Measurements from ENCODE around the gene OR9I1.

The OR9I1 gene

DNA sequence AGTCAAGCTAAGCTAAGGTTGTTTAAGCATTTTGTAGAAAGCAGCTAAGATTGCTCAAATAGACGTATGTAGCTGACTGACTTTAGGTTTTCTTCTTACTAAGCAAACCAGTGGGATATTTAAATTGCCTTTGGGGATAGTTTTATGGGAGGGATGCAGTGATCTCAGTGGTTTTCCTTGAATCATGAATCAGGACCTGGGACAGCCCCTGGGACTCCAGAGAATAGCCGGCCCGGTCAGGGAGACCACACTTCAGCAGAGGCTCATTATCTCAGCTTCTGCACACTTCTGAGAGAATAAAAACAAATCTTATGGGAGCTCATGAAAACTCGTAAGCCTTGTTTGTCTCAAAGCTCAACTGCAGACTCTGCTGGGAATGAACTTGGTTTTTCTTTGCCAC, at the start of gene OR9I1:
Gene OR9I1 (minus strand): TSS at position 62 of the 400 bp plus-strand sequence. CDS start 6,086 bp downstream, outside the sequence.
- DNase-seq, result no peak

GRCh38 chr11:58165504-58166106, 40.3 kb upstream of the OR9I1 start:
- no peak for DNase-seq

GRCh38 chr11:58164990-58165389, 39.7 kb upstream of the OR9I1 start:
- no peak for DNase-seq

GRCh38 chr11:58164389-58164788, 39.1 kb upstream of the OR9I1 start:
- no peak for DNase-seq

DNA sequence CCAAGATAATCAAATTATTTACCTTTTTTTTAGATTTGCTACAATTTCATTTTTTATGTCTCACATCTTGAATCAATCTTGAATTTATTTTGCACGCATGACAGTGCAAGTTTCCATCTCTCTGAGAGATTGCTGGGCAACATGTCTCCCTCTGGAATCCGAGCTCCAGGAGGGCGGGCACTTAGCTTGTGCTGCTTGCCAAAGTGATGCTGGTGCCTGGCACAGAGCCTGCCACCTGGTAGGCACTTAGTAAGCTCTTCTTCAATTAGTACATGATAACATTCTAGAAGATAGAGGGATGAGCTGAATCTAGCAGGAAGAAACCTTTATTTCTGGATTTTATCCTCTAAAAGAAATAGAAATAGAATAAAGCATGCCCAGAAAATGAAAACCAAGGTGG, 27.5 kb upstream of the OR9I1 start:
- no peak for DNase-seq

DNA sequence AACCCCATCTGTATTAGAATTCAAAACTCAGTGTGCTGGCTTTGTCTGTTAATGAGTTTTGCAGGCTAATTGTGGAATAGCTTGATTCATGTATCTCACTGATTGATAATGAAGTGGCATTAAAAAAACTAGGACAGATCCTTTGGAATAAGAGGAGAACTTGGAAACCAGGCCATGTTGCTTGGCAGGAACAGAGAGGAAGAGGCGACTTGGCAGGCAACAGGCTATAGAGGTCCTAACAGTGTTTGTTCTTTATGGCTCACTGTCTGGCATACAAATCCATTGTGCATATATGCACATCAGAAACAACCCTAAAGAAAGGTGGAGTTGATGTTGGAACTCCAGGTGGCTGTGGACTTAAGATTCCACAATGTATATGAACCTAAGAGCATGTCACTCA, 17.4 kb upstream of the OR9I1 start:
- DNase-seq, result no peak

- DNase-seq, result no peak
These were observed 9.8 kb upstream of the OR9I1 start for GRCh38 chr11:58135171-58135570.

GRCh38 chr11:58134151-58134550, 8.8 kb upstream of the OR9I1 start:
- DNase-seq, result no peak

DNA sequence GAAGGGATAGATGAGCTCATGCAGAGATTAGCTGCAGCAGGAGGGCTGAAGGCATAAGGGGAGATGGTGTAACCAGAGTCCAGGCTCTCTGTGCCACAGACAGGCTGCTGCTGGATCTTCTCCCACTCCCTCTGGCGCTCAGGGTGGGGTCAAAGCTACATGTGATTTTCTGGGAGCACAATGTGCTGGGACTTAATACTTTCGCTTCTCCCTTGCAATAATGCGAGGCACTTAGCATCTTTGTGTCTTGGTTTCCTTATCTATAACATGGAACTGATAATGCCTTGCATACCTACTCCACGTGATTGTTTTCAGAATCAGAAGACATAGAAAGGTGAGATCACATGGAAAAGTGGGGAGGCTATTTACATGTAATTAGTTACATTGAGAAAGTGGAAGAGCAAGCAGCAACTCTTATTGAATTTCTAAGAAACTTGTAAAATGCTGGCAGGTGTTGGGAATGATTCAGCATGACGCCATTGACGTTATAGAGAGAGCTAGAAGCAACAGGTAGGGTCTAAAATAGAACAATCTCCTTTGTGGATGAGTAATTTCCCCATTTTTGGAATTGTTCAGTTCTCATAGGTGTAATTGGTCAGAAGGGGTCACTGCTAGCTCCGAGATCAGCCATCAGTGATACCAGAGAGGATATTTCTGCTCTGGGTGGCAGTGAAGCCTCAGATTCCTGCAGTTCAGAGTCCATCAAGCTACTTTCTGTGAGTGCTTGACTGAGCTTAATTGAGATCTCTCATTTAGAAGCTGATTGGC, 8.2 kb upstream of the OR9I1 start:
- DNase-seq, result no peak

DNA sequence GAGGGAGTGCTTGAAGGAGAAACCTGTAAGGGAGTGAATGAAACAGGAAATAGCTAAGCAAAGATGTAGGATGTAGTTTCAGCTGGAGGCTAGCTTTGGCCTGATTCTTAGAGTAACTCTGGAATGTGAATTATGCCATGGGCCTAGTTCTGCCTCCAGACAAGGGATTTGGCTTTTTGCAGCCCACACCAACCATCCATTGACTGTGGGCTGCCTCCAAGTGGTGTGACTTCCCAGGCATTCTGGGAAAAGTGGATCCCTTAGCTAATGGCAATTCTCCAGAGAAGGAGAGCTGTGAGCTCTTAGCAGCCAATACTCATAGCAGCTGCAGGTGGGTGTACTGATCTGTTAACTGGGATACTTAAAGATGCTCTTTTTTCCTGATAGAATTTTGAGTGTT, 2.0 kb upstream of the OR9I1 start:
- no peak for DNase-seq

DNA sequence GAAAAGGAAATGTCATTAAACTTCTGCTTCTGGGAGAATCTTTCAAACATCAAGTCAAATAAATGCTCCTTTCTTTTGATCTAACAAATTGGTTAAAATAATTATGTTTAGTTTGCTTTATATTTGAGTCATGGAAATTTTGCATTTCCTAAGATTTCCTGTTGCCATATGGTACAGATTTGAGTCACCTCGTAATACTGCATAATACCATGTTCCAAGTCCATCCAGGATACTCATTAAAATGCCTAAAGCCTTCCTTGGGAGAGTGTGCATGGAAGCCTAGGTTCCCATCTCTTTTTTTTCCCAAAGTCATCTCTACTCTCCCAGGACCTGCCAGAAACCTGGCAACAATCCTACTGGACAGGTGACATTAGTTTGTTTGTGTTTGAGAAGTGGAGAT, 4.2 kb downstream of the OR9I1 start:
- DNase-seq, result no peak

- DNase-seq, result no peak
These were observed 27.9 kb downstream of the OR9I1 start for GRCh38 chr11:58097437-58097836.

DNA sequence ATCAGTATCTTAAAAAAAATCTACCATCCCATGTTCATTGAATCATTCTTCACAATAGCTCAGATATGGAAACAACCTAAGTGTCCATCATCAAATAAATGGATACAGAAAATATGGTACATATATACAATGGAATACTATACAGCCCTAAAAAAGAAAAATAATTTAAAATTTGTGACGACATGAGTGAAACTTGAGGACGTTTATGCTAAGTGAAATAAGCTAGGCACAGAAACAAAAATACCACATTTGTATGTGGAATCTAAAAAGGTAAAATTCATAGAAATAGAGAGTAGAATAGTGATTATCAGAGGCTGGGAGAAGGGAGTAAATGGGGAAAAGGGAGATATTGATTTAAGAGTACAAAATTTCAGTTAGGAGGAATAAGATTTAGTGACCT, 38.8 kb downstream of the OR9I1 start:
- DNase-seq, result no peak

GRCh38 chr11:58075781-58076180, 49.5 kb downstream of the OR9I1 start:
- no peak for DNase-seq

DNA sequence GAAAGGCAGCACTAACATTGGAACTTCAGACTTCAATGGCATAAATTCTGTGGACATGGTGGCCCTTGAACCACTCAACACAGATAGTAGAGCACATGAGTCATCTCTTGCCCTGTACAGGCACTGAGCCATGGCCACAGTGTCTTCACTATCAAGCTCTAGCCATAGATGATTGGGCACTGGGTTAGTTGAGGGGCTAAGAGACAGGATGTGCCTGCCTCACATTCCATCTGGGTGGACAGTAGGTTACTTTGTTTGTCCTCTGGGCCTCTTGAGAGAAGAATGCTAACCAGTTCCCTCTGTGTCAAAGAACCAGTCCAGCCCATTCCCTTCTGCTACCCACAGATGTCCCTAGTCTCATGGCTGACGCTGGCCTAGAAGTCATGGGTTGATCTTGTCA, 54.7 kb downstream of the OR9I1 start:
- no peak for DNase-seq

DNA sequence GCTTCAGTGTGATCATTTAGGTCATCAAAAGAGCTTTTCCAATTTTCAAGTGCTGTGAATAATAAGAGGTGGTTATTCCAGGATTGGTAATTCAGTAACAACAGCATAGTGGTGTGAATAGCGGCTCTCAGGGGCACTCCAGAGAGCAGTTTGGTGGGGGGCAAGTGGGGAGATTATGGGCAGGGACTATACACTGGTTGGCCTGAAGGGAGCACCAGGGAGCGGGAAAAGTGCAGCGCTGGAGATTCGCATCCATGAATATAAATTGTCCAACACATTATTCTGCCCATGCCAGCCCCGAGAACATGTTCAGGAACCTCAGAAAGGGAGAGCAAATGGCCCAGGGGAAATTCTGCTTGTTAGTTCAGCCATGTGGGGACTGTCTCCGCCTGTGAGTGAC, 56.7 kb downstream of the OR9I1 start:
- no peak for DNase-seq

DNA sequence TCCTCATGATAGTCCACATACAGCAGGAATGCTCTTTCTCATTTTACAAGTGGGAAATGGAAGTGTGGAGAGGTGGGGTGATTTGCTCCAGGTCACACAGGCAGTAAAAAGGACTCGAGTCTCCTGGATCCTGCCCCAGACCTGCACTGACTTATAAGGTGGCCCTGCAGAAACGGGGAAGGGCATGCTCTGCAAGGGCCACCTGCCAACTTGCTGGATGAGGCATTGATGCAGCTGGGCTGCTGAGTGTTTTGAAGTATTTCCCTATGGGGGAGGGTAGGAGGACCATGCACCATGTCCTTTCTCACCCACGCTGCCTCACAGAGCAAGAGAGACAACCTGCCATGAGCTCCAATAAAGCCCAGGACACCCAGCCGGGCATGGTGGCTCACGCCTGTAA, 57.6 kb downstream of the OR9I1 start:
- no peak for DNase-seq
